ENCODE data around the gene BST2. TPM values are rescaled to one million over a fixed set of nuclear protein-coding genes. Genes with fewer than 3 reads are reported as not detected.

The BST2 gene
- total RNA-seq, 1 donor from 2014 or later: 301 TPM

- TF ChIP-seq EZH2 (IDR thresholded peaks at IDR 0.05; ENCODE audit: insufficient read depth, low read length) (no peak), CTCF (IDR thresholded peaks at IDR 0.05; ENCODE audit: insufficient read depth, low read depth, low read length) (no peak)
- no peaks in the 10 kb centered on the region for H3K9me3 ChIP-seq (ENCODE audit: insufficient read depth, low read depth, low read length)
- Mint-ChIP-seq H3K9me3 (ENCODE audit: unreplicated experiment) (no peaks in the 10 kb centered on the region), H3K4me1 (ENCODE audit: low read depth, unreplicated experiment) (no peaks in the 10 kb centered on the region), H3K36me3 (ENCODE audit: low read depth, unreplicated experiment) (no peaks in the 10 kb centered on the region), H3K4me3 (ENCODE audit: unreplicated experiment) (no peak overlapping the region), H3K27me3 (ENCODE audit: low read depth, unreplicated experiment) (no peaks in the 10 kb centered on the region), H3K27ac (ENCODE audit: unreplicated experiment) (no peak overlapping the region)
- no peak for DNase-seq (ENCODE audit: low read depth)
- H3K79me2 ChIP-seq (ENCODE audit: insufficient read depth, low read length): no peaks in the 10 kb centered on the region
- no peaks in the 10 kb centered on the region for H3K4me1 ChIP-seq (ENCODE audit: insufficient read depth, low read length)
- FAIRE-seq: no peak
- H2AFZ ChIP-seq (ENCODE audit: low read depth, low read length): no peak overlapping the region
- no peak overlapping the region for H3K27ac ChIP-seq (ENCODE audit: low read depth, low read length)
- no peaks in the 10 kb centered on the region for H3K27me3 ChIP-seq (ENCODE audit: insufficient read depth, low read length)
- no peak overlapping the region for H3K9ac ChIP-seq (ENCODE audit: low read length)
- H3K4me3 ChIP-seq (ENCODE audit: insufficient read depth, low read depth, low read length): no peak overlapping the region
- no peaks in the 10 kb centered on the region for H3K36me3 ChIP-seq (ENCODE audit: insufficient read depth, low read length)
- no peaks in the 10 kb centered on the region for H4K20me1 ChIP-seq (ENCODE audit: insufficient read depth, low read length)
- no peak overlapping the region for H3K4me2 ChIP-seq (ENCODE audit: low read length)
Observed at GRCh38 chr19:17429641-17430113, 24.2 kb upstream of the BST2 start.

GRCh38 chr19:17424743-17425365 lies 19.4 kb upstream of the BST2 start:
- no peaks in the 10 kb centered on the region for H3K27me3 Mint-ChIP-seq (ENCODE audit: low read depth, unreplicated experiment)
- FAIRE-seq (no peak), DNase-seq (ENCODE audit: low read depth) (no peak)
- no peaks in the 10 kb centered on the region for H3K9me3 ChIP-seq (ENCODE audit: insufficient read depth, low read depth, low read length)
- no peaks in the 10 kb centered on the region for H3K27me3 ChIP-seq (ENCODE audit: insufficient read depth, low read length)
- no peak overlapping the region for H3K9ac ChIP-seq (ENCODE audit: low read length)
- H3K36me3 Mint-ChIP-seq (ENCODE audit: low read depth, unreplicated experiment): peaks cover 3% of the 10 kb centered on the region
- peaks cover 6% of the 10 kb centered on the region for H3K79me2 ChIP-seq (ENCODE audit: insufficient read depth, low read length)
- no peak overlapping the region for H3K4me3 ChIP-seq (ENCODE audit: insufficient read depth, low read depth, low read length)
- peak overlapping the region; percentile 20 for H3K4me3 Mint-ChIP-seq (ENCODE audit: unreplicated experiment)
- H3K27ac ChIP-seq (ENCODE audit: low read depth, low read length): no peak overlapping the region
- no peak overlapping the region for H3K27ac Mint-ChIP-seq (ENCODE audit: unreplicated experiment)
- no peaks in the 10 kb centered on the region for H3K9me3 Mint-ChIP-seq (ENCODE audit: unreplicated experiment)
- no peaks in the 10 kb centered on the region for H3K4me1 Mint-ChIP-seq (ENCODE audit: low read depth, unreplicated experiment)
- peak overlapping the region; percentile 62 for H3K4me2 ChIP-seq (ENCODE audit: low read length)
- TF ChIP-seq EZH2 (IDR thresholded peaks at IDR 0.05; ENCODE audit: insufficient read depth, low read length) (no peak), CTCF (IDR thresholded peaks at IDR 0.05; ENCODE audit: insufficient read depth, low read depth, low read length) (peak; percentile 16)
- H2AFZ ChIP-seq (ENCODE audit: low read depth, low read length): peak overlapping the region; percentile 47
- H3K36me3 ChIP-seq (ENCODE audit: insufficient read depth, low read length): no peaks in the 10 kb centered on the region
- no peaks in the 10 kb centered on the region for H4K20me1 ChIP-seq (ENCODE audit: insufficient read depth, low read length)
- H3K4me1 ChIP-seq (ENCODE audit: insufficient read depth, low read length): peaks cover 4% of the 10 kb centered on the region
